Activated CD4-positive, alpha-beta T cell treated with anti-CD3 and anti-CD28 coated beads, Interleukin-2, amount 50 U/mL, for 48 hours (primary cell): Measurements from ENCODE around the gene HMCES.
"Not testable (repeated sequence)": the region's sequence is repeated elsewhere in the genome, so short reads cannot be mapped to it uniquely, and the experiment has no call there.

Source experiments
- DNase-seq, 2 experiments: peaks; one replicate each; pipeline ENCODE4 v3.0.0-alpha.2; 2020

The HMCES gene

GRCh38 chr3:129259612-129260477 is 18.8 kb upstream of the HMCES start:
- DNase-seq = no peak

- no peak for DNase-seq
Measured at GRCh38 chr3:129260606-129261005, 18.1 kb upstream of the HMCES start.

- DNase-seq = no peak
Measured at GRCh38 chr3:129261894-129262293, 16.8 kb upstream of the HMCES start.

- no peak for DNase-seq
Measured at GRCh38 chr3:129263161-129263910, 15.3 kb upstream of the HMCES start.

- DNase-seq = not testable (repeated sequence)
Measured at GRCh38 chr3:129264994-129265393, 13.7 kb upstream of the HMCES start.

- no peak for DNase-seq
Measured at GRCh38 chr3:129266651-129267050, 12.0 kb upstream of the HMCES start.

GRCh38 chr3:129268396-129268795 is 10.3 kb upstream of the HMCES start:
- no peak for DNase-seq

- DNase-seq = no peak
Measured at GRCh38 chr3:129271674-129272073, 7.0 kb upstream of the HMCES start.

- DNase-seq = peak in 1 of 2 experiments; percentile 24
Measured at GRCh38 chr3:129276385-129276784, 2.3 kb upstream of the HMCES start.

GRCh38 chr3:129277829-129278271 is 820 bp upstream of the HMCES start:
- no peak for DNase-seq

GRCh38 chr3:129278966-129279906 is 566 bp downstream of the HMCES start:
- peak; percentile 64 to 66 for DNase-seq

- DNase-seq = no peak
Measured at GRCh38 chr3:129280183-129280582, 1.5 kb downstream of the HMCES start.

- no peak for DNase-seq
Measured at GRCh38 chr3:129281726-129282125, 3.1 kb downstream of the HMCES start.

- no peak for DNase-seq
Measured at GRCh38 chr3:129282727-129283327, 4.2 kb downstream of the HMCES start.

- DNase-seq = no peak
Measured at GRCh38 chr3:129286081-129286480, 7.4 kb downstream of the HMCES start.

- DNase-seq = no peak
Measured at GRCh38 chr3:129288446-129288845, 9.8 kb downstream of the HMCES start.

- no peak for DNase-seq
Measured at GRCh38 chr3:129289201-129289921, 10.7 kb downstream of the HMCES start.

GRCh38 chr3:129291236-129291886 is 12.7 kb downstream of the HMCES start:
- no peak for DNase-seq

- DNase-seq = no peak
Measured at GRCh38 chr3:129295286-129295685, 16.6 kb downstream of the HMCES start.

- no peak for DNase-seq
Measured at GRCh38 chr3:129304146-129304961, 25.7 kb downstream of the HMCES start.

GRCh38 chr3:129304962-129305222 is 26.2 kb downstream of the HMCES start:
- DNase-seq = no peak
